Lung (tissue), 12 donors: Measurements from ENCODE around the gene IL11RA. TPM values are rescaled to one million over a fixed set of nuclear protein-coding genes. Genes with fewer than 3 reads are reported as not detected.

Source experiments
- ATAC-seq: fragments of 200-7000 bp; cut with Tn5 transposase; one replicate; pipeline ENCODE4 v1.9.1; 2020; ENCODE audit warnings: moderate number of reproducible peaks; ENCODE audit not compliant: insufficient read depth, low FRiP score
- DNase-seq, 3 donors: peaks; one replicate each; pipeline ENCODE4 v3.0.0-alpha.2; 2013 to 2017
- H3K27ac ChIP-seq, 2 donors: one replicate each; pipeline ENCODE4 v1.5.1; 2013; ENCODE audit warnings: mild to moderate bottlenecking in 2 of 2, moderate library complexity in 2 of 2, control low read depth in 1 of 2, inconsistent platforms in 1 of 2, low read depth in 1 of 2, low read length in 1 of 2
- H3K27me3 ChIP-seq, 3 donors: one replicate each; pipeline ENCODE4 v1.5.1; 2013; ENCODE audit warnings: low read length in 2 of 3; ENCODE audit not compliant: control insufficient read depth in 3 of 3, insufficient read depth in 3 of 3
- H3K36me3 ChIP-seq, 4 donors: one replicate each; pipeline ENCODE4 v1.5.1; 2013; ENCODE audit warnings: low read length in 4 of 4, mild to moderate bottlenecking in 1 of 4, moderate library complexity in 1 of 4; ENCODE audit not compliant: control insufficient read depth in 4 of 4, insufficient read depth in 4 of 4
- H3K4me1 ChIP-seq, 5 donors: one replicate each; pipeline ENCODE4 v1.5.1; 2013; ENCODE audit warnings: low read length in 5 of 5, mild to moderate bottlenecking in 2 of 5, moderate library complexity in 1 of 5; ENCODE audit not compliant: control insufficient read depth in 5 of 5, insufficient read depth in 5 of 5
- H3K4me3 ChIP-seq: one replicate; pipeline ENCODE4 v1.5.1; 2013; ENCODE audit warnings: mild to moderate bottlenecking, control low read depth, moderate library complexity
- H3K9ac ChIP-seq, 2 donors: one replicate each; pipeline ENCODE4 v1.5.1; 2013; ENCODE audit warnings: low read length in 2 of 2, control low read depth in 1 of 2; ENCODE audit not compliant: insufficient read depth in 1 of 2
- H3K9me3 ChIP-seq, 4 donors: one replicate each; pipeline ENCODE4 v1.5.1; 2013; ENCODE audit warnings: low read length in 3 of 4, mild to moderate bottlenecking in 1 of 4, moderate library complexity in 1 of 4; ENCODE audit not compliant: control insufficient read depth in 4 of 4, insufficient read depth in 3 of 4
- CTCF ChIP-seq: IDR thresholded peaks from 2 replicates; pipeline ENCODE4 v1.5.1; 2012; ENCODE audit warnings: mild to moderate bottlenecking; ENCODE audit errors: control extremely low read depth, extremely low read depth
- WGBS, 2 donors: extraction: QIAGEN DNeasy Blood & Tissue Kit; methylation state at CpG; one replicate each; pipeline ENCODE4 v1.1.7; 2013; 5-methylcytosine and 5-hydroxymethylcytosine counted together
- polyA plus RNA-seq, 2 donors: library from polyadenylated mRNA; stranded (reverse); fragments of 200-250 nt; gene quantifications; one replicate each; pipeline ENCODE4 v1.2.1, GENCODE V29; 2013
- total RNA-seq, 2 donors: library from RNA; depleted of rRNA in 1 of 2; stranded (reverse); fragments of >200 nt in 1 of 2; gene quantifications; one replicate each; pipeline ENCODE4 v1.2.1, GENCODE V29; 2014 to 2021
- donor health status: control.
- donor health status: control.
- donor health status: Bipolar disorder and iron deficiency.
- donor health status: healthy.
- donor health status: DM: yes; HTN: yes; CAD: no.

The IL11RA gene
- total and polyA plus RNA-seq, 4 donors = 5.5 to 30.5 (median 12.6) TPM

- Histone ChIP-seq H3K27ac (no peak overlapping the region), H3K9me3 (no peaks in the 10 kb centered on the region), H3K27me3 (peaks cover 0 to 14% (median 8%) of the 10 kb centered on the region in 3 donors), H3K4me1 (peaks cover 0 to 19% (median 7%) of the 10 kb centered on the region in 5 donors), H3K4me3 (no peak overlapping the region), H3K9ac (no peak overlapping the region), H3K36me3 (peaks cover 0 to 8% (median 5%) of the 10 kb centered on the region in 4 donors)
- TF ChIP-seq CTCF = no peak
- WGBS, 2 donors = 89 to 96% methylated on average over 14 of the region's 14 CpGs
- ATAC-seq (no peak), DNase-seq (no peak)
These were observed 16.4 kb upstream of the IL11RA start for GRCh38 chr9:34635556-34635955.

- WGBS, 2 donors = 8 to 17% methylated on average over 23 of the region's 23 CpGs
- Histone ChIP-seq H3K27ac (peak overlapping the region; percentile 78 to 91), H3K9ac (peak overlapping the region in 1 of 2 donors; percentile 55), H3K27me3 (peaks cover 0 to 5% (median 0%) of the 10 kb centered on the region in 3 donors), H3K4me1 (peaks cover 0 to 19% (median 7%) of the 10 kb centered on the region in 5 donors), H3K36me3 (peaks cover 0 to 8% (median 5%) of the 10 kb centered on the region in 4 donors), H3K9me3 (no peaks in the 10 kb centered on the region), H3K4me3 (peak overlapping the region; percentile 71)
- DNase-seq (peak in 1 of 3 donors; percentile 36), ATAC-seq (no peak)
- TF ChIP-seq CTCF = no peak
These were observed 15.1 kb upstream of the IL11RA start for GRCh38 chr9:34636791-34637355.

- ATAC-seq = peak; percentile 99
- Histone ChIP-seq H3K4me3 (peak within 1 kb of the TSS; percentile 71), H3K27ac (peak within 1 kb of the TSS; percentile 78 to 91), H3K27me3 (no peaks in the 10 kb centered on the region), H3K36me3 (peaks cover 0 to 8% (median 5%) of the 10 kb centered on the region in 4 donors), H3K9ac (peak within 1 kb of the TSS; percentile 28 to 90), H3K4me1 (peaks cover 0 to 19% (median 7%) of the 10 kb centered on the region in 5 donors), H3K9me3 (no peaks in the 10 kb centered on the region)
- 0 to 1% methylated on average over 55 to 74 of the region's 74 CpGs for WGBS, 2 donors
- DNase-seq = peak; percentile 94 to 97 (median 96)
- TF ChIP-seq CTCF = no peak
These were observed 14.4 kb upstream of the IL11RA start, which contains the start of gene SIGMAR1 for GRCh38 chr9:34637356-34638137. SIGMAR1 (minus strand) TSS chr9:34637787; CDS start chr9:34637697, 90 bp downstream.
